HFFc6 (cell line): Measurements from ENCODE around the gene CDC7. TPM values are rescaled to one million over a fixed set of nuclear protein-coding genes. Genes with fewer than 3 reads are reported as not detected.

Experiments
- DNase-seq: peaks from one replicate; pipeline ENCODE4 v3.0.0-alpha.2; 2018
- H3K27ac Mint-ChIP-seq: 2 replicates; pipeline ENCODE4 v1.8.0; 2020; ENCODE audit warnings: mild to moderate bottlenecking, mixed read lengths
- H3K27me3 Mint-ChIP-seq: 2 replicates; pipeline ENCODE4 v1.8.0; 2021; ENCODE audit warnings: mild to moderate bottlenecking, moderate library complexity, mixed read lengths; ENCODE audit not compliant: insufficient read depth
- H3K36me3 Mint-ChIP-seq: 2 replicates; pipeline ENCODE4 v1.8.0; 2021; ENCODE audit warnings: low read depth, mixed read lengths
- H3K4me1 Mint-ChIP-seq: 2 replicates; pipeline ENCODE4 v1.8.0; 2020; ENCODE audit warnings: low read depth, mixed read lengths
- H3K4me3 Mint-ChIP-seq: 2 replicates; pipeline ENCODE4 v1.8.0; 2020; ENCODE audit warnings: mild to moderate bottlenecking, moderate library complexity, mixed read lengths
- H3K9me3 Mint-ChIP-seq: 2 replicates; pipeline ENCODE4 v1.8.0; 2020; ENCODE audit warnings: mild to moderate bottlenecking, mixed read lengths
- total RNA-seq, 6 experiments: library from RNA; stranded (reverse); fragmentation: NEBNext Ultra II Directional; extraction: Animal tissue kit (Norgen Biotek cat#: 25700); gene quantifications; 2 replicates in 1 of 6; 3 replicates in 5 of 6; pipeline ENCODE4 v1.2.3, GENCODE V29; 2021
- TF ChIP-seq, protein P1 (sequence below): fragments of 200-600 bp; sonication (generic); IDR thresholded peaks from 2 replicates; pipeline ENCODE4 v1.5.0; 2021; ENCODE audit warnings: antibody characterized with exemption, mild to moderate bottlenecking

The CDC7 gene
- total RNA-seq, 6 experiments from 2014 or later: 3.6 to 8.7 (median 7.5) TPM

DNA sequence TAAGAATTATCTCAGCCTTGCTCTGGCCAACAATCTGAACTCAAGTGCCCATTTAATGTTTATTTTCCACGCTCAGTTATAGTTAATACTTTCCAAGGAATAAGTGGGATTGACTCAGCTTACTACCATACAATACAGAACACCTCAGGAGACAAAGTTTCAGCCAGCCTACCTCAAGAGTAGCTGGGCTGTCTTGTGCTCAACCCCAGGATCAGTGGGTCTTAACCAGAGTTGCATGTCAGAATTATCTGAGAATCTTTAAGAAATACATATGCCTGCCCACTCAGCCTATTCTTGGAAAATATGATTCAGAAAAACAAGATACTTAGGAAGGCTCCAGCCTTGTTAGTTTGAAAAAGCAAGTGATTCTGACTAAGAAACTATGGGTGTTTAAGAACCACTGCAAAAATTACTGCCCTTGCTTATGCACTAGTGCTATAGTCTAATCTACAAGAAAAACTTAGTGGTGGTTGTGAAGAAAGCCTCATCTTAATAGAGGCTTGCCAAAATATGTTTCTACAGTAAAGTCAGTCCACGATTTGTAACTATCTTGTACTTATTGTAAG lies 20.4 kb downstream of the CDC7 start:
- peaks cover 13% of the 10 kb centered on the region for H3K36me3 Mint-ChIP-seq
- no peak overlapping the region for H3K4me3 Mint-ChIP-seq
- TF ChIP-seq, protein P1, sequence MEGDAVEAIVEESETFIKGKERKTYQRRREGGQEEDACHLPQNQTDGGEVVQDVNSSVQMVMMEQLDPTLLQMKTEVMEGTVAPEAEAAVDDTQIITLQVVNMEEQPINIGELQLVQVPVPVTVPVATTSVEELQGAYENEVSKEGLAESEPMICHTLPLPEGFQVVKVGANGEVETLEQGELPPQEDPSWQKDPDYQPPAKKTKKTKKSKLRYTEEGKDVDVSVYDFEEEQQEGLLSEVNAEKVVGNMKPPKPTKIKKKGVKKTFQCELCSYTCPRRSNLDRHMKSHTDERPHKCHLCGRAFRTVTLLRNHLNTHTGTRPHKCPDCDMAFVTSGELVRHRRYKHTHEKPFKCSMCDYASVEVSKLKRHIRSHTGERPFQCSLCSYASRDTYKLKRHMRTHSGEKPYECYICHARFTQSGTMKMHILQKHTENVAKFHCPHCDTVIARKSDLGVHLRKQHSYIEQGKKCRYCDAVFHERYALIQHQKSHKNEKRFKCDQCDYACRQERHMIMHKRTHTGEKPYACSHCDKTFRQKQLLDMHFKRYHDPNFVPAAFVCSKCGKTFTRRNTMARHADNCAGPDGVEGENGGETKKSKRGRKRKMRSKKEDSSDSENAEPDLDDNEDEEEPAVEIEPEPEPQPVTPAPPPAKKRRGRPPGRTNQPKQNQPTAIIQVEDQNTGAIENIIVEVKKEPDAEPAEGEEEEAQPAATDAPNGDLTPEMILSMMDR: no peak
- H3K27me3 Mint-ChIP-seq: no peaks in the 10 kb centered on the region; the same call in 1 of the 2 replicates
- no peak for DNase-seq
- H3K4me1 Mint-ChIP-seq: peaks cover 5% of the 10 kb centered on the region; the same call in 1 of the 2 replicates
- no peak overlapping the region for H3K27ac Mint-ChIP-seq
- no peaks in the 10 kb centered on the region for H3K9me3 Mint-ChIP-seq

DNA sequence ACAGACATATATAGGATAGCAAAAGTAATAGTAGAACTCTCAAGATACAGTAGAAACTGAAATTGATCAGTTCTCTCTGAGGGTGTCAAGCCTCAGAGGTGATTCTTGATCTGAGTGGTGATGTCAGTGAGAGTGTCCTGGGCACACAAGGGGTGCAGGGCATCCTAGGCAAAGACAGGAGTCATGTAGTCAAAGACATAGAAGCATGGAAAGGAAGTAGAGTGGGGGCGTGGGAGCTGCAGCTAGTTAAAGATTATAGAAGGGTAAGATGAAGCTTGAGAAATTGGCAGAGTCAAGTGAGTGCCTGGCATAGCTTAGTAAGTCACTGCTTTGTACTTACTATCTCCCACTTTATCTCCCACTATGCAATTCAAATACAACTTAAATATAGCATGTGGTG lies 22.8 kb downstream of the CDC7 start:
- no peak overlapping the region for H3K4me3 Mint-ChIP-seq

DNA sequence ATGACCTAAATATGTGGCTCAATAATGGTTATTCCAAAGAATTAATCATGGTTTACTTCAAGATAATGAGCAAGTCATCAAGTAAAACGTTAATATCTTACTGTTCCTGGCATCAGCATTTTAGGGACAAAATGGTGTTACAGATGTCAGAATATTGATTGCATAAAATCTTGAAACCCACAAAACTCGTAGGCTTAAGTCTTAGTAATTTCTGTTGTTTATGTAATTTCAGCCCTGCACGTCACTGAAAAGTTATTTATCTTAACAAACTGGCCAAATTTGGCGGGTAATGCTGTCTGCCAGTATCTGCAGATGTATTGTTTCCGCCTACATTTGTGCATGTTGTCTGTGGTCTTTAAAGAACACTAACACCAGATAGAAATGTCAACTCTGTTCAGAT lies 25.8 kb downstream of the CDC7 start:
- Mint-ChIP-seq H3K27me3 (no peaks in the 10 kb centered on the region; the same call in 1 of the 2 replicates), H3K9me3 (no peaks in the 10 kb centered on the region), H3K36me3 (no peaks in the 10 kb centered on the region), H3K4me1 (peaks cover 43% of the 10 kb centered on the region), H3K4me3 (no peak overlapping the region), H3K27ac (no peak overlapping the region)
- no peak for DNase-seq
- TF ChIP-seq, protein P1: no peak

More for the DNA sequence above, 22.8 kb downstream of the CDC7 start:
- no peaks in the 10 kb centered on the region for H3K9me3 Mint-ChIP-seq
- DNase-seq: no peak
- TF ChIP-seq, protein P1: no peak
- no peak overlapping the region for H3K27ac Mint-ChIP-seq
- H3K36me3 Mint-ChIP-seq: no peaks in the 10 kb centered on the region
- peaks cover 30% of the 10 kb centered on the region for H3K4me1 Mint-ChIP-seq
- no peaks in the 10 kb centered on the region; the same call in 1 of the 2 replicates for H3K27me3 Mint-ChIP-seq

DNA sequence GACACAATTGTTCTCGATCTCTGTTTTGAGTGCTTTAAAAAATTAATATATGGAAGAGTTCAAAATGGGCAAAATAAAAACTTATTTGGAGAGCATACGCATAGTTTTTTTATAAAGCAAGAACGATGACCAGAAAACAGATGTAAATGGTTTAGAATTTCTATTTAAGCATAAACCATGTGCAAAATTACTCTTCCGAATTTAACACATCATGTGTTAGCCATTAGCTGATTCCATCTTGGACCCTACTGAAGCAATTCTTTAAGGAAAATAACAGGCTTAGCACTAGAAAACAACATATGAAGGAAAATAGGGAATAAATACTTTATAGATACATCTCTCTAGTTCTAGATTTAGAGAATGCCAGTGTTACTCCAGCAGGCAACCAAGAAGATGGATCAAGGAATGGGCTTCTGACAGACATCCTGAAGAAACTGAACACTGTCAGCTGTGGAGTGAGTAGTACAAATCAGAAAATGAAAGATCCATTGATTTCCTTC lies 26.7 kb downstream of the CDC7 start:
- no peaks in the 10 kb centered on the region for H3K9me3 Mint-ChIP-seq
- no peak for DNase-seq

DNA sequence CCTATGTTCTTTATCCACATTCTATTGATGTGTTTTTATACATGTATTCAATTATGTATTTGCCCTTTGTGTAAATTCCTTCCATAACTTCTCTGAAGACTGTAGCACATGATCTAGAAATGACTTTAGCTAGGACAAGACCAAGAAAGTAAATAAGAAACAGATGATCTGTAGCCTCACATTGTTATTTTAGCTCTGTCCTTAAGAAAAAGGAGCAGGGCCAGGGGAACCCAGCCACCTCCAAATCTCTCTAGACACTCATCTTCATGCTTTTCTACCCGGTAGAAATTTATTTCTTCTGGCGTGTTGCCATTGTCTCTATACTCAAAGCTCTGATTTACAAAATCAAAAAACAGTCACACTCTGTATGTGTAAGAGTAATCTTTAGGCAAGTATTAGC lies 27.1 kb downstream of the CDC7 start:
- H3K4me3 Mint-ChIP-seq: no peak overlapping the region; the same call in 1 of the 2 replicates

More for the DNA sequence above, 26.7 kb downstream of the CDC7 start:
- TF ChIP-seq, protein P1: no peak
- H3K4me1 Mint-ChIP-seq: peaks cover 43% of the 10 kb centered on the region
- H3K4me3 Mint-ChIP-seq: no peak overlapping the region
- no peaks in the 10 kb centered on the region for H3K36me3 Mint-ChIP-seq
- H3K27me3 Mint-ChIP-seq: peaks cover 3% of the 10 kb centered on the region
- H3K27ac Mint-ChIP-seq: no peak overlapping the region

More for the DNA sequence above, 27.1 kb downstream of the CDC7 start:
- H3K9me3 Mint-ChIP-seq: no peaks in the 10 kb centered on the region
- TF ChIP-seq, protein P1: no peak
- H3K27me3 Mint-ChIP-seq: peaks cover 3% of the 10 kb centered on the region
- peaks cover 43% of the 10 kb centered on the region for H3K4me1 Mint-ChIP-seq
- H3K27ac Mint-ChIP-seq: peak overlapping the region; percentile 11; the same call in 1 of the 2 replicates
- no peak for DNase-seq
- H3K36me3 Mint-ChIP-seq: no peaks in the 10 kb centered on the region
